Ammon's horn (tissue), 1 donor: Measurements from ENCODE around the gene DHDDS.

Source experiments
- DNase-seq: peaks from one replicate; pipeline ENCODE4 v3.0.0-alpha.2; 2016; ENCODE audit warnings: low spot score

DHDDS gene

DNA sequence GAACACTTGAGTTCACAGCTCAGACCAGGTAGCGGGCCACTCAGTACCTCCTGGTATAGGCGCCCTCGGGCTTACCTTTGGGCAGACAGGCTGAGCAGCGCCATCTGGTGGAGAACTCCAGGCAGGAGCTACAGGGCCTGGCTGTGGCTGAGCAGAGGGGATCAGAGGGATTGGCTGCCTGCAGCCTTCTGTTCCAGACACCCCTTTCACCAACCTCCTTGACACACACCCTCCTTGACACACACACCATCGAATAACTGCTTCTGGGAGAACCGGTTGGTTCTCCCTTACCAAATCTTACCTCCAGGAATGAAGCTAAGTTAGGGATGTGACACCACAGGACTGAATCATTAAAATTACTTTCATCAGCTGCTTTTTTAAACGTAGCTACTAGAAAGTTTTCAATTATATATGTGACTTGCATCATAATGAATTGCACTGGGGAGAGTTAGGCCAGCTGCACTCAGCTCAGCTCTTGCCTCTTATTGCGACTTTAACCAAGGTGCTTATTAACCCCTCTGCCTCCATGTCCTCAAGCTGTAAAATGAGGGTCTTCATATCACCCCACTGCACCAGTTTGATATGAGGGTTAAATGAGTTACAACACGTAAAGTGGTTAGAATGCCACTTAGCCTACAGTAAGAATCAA, 14.9 kb upstream of the DHDDS start:
- DNase-seq = peak; percentile 78

GRCh38 chr1:26418865-26419349, 13.2 kb upstream of the DHDDS start:
- DNase-seq = no peak

DNA sequence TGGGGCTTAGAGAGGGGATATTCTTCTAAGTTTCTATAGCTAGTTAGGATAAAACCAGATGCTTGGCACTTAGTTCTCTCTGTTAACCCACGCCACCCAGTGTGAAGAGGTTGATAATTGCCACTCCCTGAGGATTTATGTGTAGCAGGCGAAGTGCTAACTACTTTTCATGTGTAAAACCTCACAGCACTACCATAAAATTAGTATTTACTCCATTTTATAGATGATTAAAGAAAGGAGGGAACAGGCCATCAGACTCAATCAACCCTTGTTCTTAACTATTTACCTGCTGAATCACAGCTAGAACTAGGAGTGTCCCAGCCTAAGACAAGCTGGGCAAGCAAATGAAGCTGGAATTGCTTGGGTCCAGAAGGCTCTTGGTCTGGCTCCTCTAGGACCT, 12.6 kb upstream of the DHDDS start:
- no peak for DNase-seq

- DNase-seq = no peak
Measured at GRCh38 chr1:26429721-26430120, 2.4 kb upstream of the DHDDS start.

DNA sequence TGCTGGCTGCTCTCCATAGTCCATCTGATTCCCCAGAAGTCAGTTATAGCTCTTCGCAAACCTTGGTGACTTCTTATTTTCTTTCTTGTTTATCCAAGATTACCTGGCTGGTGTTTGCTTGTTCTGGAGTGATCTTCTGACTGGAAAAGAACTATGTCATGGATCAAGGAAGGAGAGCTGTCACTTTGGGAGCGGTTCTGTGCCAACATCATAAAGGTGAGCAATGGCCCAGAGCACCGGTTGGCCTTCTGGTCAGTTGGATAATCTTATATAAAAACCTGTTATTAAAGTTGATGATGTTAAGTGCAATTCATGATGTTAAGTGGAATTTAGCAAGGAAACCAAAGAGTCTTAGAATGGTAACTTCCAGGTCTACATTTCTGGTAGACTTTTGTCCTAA, 672 bp downstream of the DHDDS start:
- DNase-seq = no peak

DNA sequence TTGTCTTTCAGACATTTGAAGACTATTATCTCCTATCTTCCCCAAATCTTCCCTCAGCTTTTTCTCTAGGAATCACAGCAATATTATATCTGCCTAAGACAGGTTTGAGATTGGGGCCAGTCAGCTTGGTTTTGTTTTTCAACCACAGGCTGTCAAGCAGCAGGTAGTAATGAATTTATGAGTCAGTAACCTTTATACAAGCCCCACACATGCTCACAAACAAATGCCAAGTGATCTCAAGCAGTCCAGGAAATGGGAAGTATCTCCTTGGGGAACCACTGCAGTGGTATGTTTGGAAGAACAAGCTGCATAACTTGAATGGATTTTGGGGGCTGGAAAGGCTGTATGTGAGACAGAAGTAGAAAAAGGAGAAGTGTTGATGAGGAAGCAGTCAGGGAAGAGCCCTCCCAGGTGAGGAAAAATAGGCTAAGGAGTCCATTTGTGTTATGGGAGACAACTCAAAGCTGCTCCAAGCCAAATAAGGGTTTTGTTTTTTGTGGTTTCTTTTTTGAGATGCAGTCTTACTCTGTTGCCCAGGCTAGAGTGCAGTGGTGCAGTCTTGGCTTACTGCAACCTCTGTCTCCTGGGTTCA, 2.1 kb downstream of the DHDDS start:
- no peak for DNase-seq

GRCh38 chr1:26438041-26438440, 5.9 kb downstream of the DHDDS start:
- DNase-seq = no peak

DNA sequence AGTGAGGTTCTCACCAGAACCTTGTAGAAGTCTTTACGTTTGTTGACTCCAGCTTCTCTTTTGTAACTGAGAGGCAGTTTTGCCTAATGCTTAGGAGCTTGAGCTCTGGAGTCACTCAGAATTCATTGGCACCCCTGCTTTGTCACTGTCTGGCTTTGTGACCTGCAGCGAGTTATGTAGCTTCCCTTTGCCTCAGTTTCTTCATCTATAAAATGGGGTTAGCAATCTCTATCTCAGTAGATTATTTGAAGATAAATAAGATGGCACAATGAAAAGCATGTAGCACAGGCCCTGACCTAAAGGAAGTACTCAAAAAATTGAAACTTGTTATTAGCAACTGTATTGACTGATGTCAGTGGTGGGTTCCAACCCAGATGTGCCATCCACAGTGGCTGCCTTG, 8.1 kb downstream of the DHDDS start:
- DNase-seq = no peak

- no peak for DNase-seq
Measured at GRCh38 chr1:26449868-26450267, 17.7 kb downstream of the DHDDS start.

DNA sequence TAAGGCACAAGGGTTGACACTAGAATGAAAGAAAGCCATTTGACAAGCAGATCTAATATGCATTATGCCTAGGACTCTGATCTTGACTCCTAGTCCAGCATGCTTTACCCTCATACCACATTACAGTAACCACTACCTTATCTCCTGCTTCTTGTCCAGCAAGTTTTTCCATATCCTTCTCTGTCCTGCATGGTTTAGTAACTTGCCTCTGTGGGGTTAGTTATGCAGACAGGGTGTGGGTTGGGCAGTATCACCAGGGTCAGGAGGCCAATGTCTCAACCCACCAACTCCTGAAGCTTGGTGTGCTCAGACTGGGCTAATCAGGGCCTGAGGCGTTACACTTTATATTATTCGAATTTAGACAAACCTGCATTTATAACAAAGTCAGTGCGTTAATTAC, 18.8 kb downstream of the DHDDS start:
- no peak for DNase-seq

- DNase-seq = no peak
Measured at GRCh38 chr1:26452459-26453183, 20.5 kb downstream of the DHDDS start.

GRCh38 chr1:26459148-26459547, 27.0 kb downstream of the DHDDS start:
- DNase-seq = no peak

DNA sequence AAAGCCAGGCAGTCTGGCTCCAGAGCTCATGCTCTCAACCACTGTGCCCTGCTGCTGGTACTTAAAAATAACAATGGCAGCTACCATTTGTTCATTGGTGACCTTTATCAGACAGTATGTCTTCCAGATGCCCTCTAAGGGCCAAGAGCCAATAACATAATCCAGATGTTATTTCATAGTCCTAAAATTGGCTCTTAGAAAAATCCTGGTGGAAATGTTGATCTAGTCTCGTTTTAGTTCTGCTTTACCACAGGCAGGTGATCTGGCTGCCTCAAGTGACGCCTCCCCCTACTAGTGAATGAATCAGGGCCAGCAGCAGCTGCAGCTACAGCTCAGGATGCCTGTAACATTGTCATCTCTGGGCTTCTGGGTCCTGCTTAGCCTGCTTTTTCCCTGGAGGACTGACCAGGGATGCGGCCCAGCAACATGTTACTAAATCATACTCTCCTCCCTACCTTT, 27.5 kb downstream of the DHDDS start:
- DNase-seq = no peak

- DNase-seq = peak; percentile 65
Measured at GRCh38 chr1:26468911-26469310, 36.8 kb downstream of the DHDDS start.

GRCh38 chr1:26469558-26469957, 37.4 kb downstream of the DHDDS start:
- DNase-seq = peak; percentile 68

- peak; percentile 16 for DNase-seq
Measured at GRCh38 chr1:26470878-26471497, 38.9 kb downstream of the DHDDS start.

DNA sequence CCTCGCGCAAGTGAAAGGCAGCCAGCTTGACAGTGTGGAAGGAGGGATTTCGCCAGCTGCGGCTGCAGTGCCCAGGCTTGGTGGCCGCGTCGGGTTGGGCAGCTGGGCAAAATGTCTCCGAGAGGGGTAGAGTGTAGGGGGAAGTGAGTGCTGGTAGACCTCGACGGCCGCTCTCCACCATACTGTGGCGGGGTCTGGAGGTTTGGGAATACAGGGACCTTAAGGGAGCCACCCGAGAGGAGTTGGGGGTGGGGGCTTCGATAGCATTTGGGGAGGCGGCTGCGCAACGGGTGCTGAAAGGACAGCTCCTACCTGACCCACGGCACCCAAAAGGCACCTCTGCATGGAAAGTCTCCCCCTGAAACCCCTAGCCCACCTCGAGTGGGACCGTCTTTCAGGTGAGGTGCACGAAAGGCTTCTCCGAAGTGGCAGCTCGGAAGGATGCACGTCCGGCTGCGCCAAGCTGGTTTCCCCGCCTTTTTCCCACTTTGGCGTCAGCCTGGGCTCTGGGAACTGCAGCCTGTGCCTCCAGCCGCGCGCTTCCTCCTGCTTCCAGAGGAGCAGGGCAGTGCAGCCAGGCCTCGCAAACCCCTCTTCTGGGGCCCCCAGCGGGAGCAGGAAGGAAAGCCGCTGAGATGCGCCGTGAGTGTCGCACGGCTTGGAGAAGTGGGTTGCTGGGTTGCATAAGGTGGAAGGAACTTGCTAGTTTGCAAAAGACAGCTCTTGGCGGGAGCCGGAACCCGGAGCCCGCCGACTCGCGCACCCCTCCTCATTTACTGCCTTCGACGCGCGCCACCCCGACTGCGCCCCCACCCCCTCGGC, 39.6 kb downstream of the DHDDS start:
- DNase-seq = peak; percentile 45

- peak; percentile 93 for DNase-seq
Measured at GRCh38 chr1:26472320-26472900, 40.3 kb downstream of the DHDDS start, which contains the start of gene HMGN2. HMGN2 (plus strand) TSS chr1:26472440; CDS start chr1:26472613, 173 bp downstream.

DNA sequence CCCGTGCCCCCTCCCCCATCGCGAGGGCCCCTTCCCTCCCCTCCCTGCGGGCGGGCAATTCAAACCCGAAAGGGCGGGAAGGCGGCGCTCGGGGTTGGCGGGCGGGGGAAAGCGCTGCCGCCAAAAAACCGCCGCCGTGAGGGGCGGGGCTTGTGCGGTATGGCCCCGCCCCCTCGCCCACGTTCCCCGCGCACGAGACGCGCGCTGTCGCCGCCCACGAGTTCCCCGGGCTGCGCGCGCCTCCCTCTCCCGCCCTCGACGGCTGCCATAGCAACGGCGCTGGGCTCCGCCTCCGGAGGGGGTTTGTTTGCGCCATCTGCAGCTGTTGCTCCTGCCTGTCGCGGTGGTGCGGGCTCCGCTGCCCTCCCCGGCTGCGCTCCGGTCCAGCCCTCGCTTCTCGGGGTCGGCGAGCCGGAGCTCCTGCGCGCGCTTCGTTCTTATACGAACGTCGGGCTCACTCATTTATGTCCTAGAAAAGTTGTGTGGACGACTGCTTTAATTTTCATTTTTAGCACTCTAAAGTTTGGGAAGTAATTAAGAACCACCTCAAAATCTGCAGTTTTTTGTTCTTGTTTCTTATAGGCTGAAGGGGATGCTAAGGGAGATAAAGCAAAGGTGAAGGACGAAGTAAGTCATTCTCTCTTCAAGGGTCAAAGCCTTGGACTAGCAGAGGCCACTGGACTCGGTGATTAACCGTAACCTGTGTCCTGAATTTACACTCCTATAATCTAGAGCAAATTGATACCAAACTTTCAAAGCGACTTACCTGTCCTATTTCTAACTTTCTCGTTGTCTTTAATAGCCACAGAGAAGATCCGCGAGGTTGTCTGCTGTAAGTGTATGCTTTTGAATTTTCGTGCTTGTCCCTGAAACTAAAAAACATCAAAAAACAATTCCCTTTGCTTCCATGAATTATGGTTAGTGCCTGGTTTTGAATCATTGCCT, 41.1 kb downstream of the DHDDS start:
- peak; percentile 98 for DNase-seq

DNA sequence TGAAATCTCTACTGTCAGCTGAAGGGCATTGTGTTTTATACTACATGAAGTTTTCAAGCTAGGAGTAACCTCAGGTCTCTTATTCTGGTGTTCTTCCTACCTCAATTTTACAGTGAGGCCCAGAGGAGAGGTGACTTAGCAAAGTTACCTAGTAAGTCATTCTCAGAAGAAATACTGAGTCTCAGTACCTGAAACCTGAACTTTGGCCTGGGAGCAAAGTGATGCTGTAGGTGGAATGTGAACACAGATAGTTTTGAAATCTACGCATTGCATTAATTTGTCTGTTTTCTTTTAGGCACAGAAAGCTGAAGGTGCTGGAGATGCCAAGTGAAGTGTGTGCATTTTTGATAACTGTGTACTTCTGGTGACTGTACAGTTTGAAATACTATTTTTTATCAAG, 42.7 kb downstream of the DHDDS start:
- no peak for DNase-seq
